ENCODE data around the gene SPR.

SPR gene

DNA sequence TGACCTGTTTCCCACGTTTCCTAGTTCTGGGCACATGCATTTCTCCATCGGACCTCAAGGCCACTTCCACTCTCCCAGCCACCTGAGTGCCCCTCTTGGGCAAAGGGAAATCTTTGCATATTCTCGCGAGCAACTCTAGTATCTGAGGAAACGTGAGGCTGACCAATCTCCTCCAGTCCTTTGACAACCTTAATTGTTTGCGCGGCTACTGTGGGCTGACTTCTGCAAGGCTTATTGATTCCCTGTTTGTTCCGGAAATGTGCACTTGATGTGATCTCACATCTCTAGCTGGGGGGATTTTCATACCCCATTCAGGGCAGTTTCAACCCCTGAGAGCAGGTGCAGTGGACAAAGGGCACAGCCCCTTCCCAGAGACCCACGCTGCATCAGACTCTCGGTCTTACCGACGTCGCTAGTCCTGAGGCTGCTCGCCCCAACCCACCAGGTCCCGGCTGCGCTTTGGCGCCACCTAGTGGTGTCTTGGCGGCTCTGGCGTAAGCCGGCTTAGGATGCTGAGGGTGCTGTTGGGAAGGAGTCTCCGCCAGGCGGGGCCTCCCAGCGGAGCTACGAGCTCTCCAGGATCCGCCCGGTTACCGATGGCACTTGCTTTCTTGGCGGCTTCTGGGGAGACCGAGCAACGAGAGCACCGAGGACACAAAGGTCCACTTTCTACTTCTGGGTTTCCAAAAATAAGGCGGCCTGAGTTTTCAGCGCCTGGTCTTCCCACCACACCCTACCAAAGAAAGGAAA is 24.8 kb upstream of the SPR start:
- H3K9ac ChIP-seq (ENCODE audit: low read length in 2 of 2), result no peak overlapping the region
- H3K27me3 ChIP-seq (ENCODE audit: control insufficient read depth in 1 of 2, insufficient read depth in 2 of 2, low read length in 2 of 2), result peaks cover 10 to 12% of the 10 kb centered on the region in 2 donors
- H3K9me3 ChIP-seq (ENCODE audit: control insufficient read depth in 2 of 2, low read length in 2 of 2), result no peaks in the 10 kb centered on the region
- H3K36me3 ChIP-seq (ENCODE audit: control insufficient read depth in 2 of 2, insufficient read depth in 2 of 2, low read length in 2 of 2), result no peaks in the 10 kb centered on the region
- peaks cover 5% of the 10 kb centered on the region for H3K4me1 ChIP-seq (ENCODE audit: control insufficient read depth, insufficient read depth, low read length)
- H3K27ac ChIP-seq (ENCODE audit: low read length), result no peak overlapping the region
- H3K4me3 ChIP-seq (ENCODE audit: low read length in 2 of 2), result peak overlapping the region; percentile 59 to 62

GRCh38 chr2:72863046-72863445 is 24.2 kb upstream of the SPR start:
- no peak overlapping the region for H3K9ac ChIP-seq (ENCODE audit: low read length in 2 of 2)
- peaks cover 8 to 12% of the 10 kb centered on the region in 2 donors for H3K27me3 ChIP-seq (ENCODE audit: control insufficient read depth in 1 of 2, insufficient read depth in 2 of 2, low read length in 2 of 2)
- H3K27ac ChIP-seq (ENCODE audit: low read length), result no peak overlapping the region
- peaks cover 5% of the 10 kb centered on the region for H3K4me1 ChIP-seq (ENCODE audit: control insufficient read depth, insufficient read depth, low read length)
- peak overlapping the region in 1 of 2 donors; percentile 62 for H3K4me3 ChIP-seq (ENCODE audit: low read length in 2 of 2)
- H3K9me3 ChIP-seq (ENCODE audit: control insufficient read depth in 2 of 2, low read length in 2 of 2), result no peaks in the 10 kb centered on the region
- H3K36me3 ChIP-seq (ENCODE audit: control insufficient read depth in 2 of 2, insufficient read depth in 2 of 2, low read length in 2 of 2), result no peaks in the 10 kb centered on the region

DNA sequence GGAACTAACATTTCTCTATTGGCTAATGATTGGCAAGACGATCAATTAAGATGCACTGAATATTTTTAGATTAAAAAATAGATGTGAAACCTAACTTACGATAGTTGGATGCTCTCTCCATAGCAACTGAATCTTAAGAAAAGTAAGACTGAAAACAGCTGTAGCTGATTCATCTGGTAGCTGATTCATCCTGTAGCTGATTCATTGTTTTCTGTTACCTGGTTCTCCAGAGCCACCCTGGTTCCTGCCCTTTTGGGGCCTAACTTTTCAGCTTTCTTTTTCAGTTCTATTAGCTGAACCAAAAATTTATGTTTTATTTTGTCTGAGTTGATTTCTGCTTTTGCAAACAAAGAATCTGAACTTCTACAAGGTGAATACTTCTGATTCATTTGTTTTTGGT is 22.7 kb upstream of the SPR start:
- no peaks in the 10 kb centered on the region for H3K36me3 ChIP-seq (ENCODE audit: control insufficient read depth in 2 of 2, insufficient read depth in 2 of 2, low read length in 2 of 2)
- no peaks in the 10 kb centered on the region for H3K9me3 ChIP-seq (ENCODE audit: control insufficient read depth in 2 of 2, low read length in 2 of 2)
- H3K27me3 ChIP-seq (ENCODE audit: control insufficient read depth in 1 of 2, insufficient read depth in 2 of 2, low read length in 2 of 2), result peaks cover 8 to 12% of the 10 kb centered on the region in 2 donors
- no peak overlapping the region for H3K27ac ChIP-seq (ENCODE audit: low read length)
- H3K4me3 ChIP-seq (ENCODE audit: low read length in 2 of 2), result no peak overlapping the region
- no peak overlapping the region for H3K9ac ChIP-seq (ENCODE audit: low read length in 2 of 2)
- H3K4me1 ChIP-seq (ENCODE audit: control insufficient read depth, insufficient read depth, low read length), result peaks cover 5% of the 10 kb centered on the region

DNA sequence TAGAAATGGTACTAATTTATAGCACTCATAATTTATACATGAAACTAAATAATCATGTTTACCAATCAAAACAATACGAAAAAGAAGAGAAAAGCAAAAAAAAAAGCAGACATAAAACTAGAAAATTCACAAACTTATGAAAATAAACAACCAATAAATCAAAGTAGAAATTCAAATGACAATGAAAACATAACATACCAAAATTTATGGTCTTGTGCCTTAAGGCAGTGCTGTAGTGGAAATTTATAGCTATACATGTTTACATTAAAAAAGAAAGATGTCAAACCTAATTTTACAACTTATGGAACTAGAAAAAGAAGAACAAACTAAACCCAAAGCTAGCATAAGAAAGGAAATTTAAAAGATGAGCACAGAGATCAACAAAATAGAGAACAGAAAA is 16.1 kb upstream of the SPR start:
- Histone ChIP-seq H3K4me3 (ENCODE audit: low read length in 2 of 2) (no peak overlapping the region), H3K27me3 (ENCODE audit: control insufficient read depth in 1 of 2, insufficient read depth in 2 of 2, low read length in 2 of 2) (no peaks in the 10 kb centered on the region), H3K36me3 (ENCODE audit: control insufficient read depth in 2 of 2, insufficient read depth in 2 of 2, low read length in 2 of 2) (no peaks in the 10 kb centered on the region)

GRCh38 chr2:72871880-72872279 is 15.3 kb upstream of the SPR start:
- Histone ChIP-seq H3K27ac (ENCODE audit: low read length) (no peak overlapping the region), H3K4me1 (ENCODE audit: control insufficient read depth, insufficient read depth, low read length) (no peaks in the 10 kb centered on the region)

More for the DNA sequence above, 16.1 kb upstream of the SPR start:
- Histone ChIP-seq H3K9me3 (ENCODE audit: control insufficient read depth in 2 of 2, low read length in 2 of 2) (no peaks in the 10 kb centered on the region), H3K27ac (ENCODE audit: low read length) (no peak overlapping the region), H3K9ac (ENCODE audit: low read length in 2 of 2) (no peak overlapping the region), H3K4me1 (ENCODE audit: control insufficient read depth, insufficient read depth, low read length) (no peaks in the 10 kb centered on the region)

DNA sequence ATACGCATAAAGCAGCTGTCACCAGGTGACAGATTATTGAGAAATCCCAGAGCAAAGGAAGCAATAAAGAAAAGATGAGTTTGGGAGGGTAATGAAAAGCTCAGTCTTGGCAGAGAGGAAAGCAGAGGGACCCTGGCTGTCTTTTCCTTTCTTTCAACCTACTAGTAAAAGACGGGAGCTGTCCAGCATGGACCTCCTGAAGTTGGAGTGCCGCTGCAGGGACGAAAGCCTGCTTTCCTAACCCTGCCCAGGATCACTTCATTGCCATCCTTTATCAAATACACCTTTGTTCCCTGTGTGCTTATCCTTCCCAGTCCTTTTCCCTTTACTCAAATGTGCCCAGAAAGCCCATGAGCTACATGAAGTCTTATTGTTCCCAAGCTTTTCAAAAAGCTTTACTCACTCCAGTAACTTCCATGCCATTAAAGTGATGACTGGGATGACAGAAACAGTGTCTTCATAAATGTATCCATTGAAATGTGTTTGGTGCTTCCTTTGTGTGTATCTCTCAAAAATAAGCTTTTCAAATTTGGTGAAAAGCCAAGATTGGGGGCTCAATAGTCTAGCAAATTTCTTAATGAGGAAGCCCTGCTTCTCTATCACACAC is 3.7 kb upstream of the SPR start:
- Histone ChIP-seq H3K27me3 (ENCODE audit: control insufficient read depth in 1 of 2, insufficient read depth in 2 of 2, low read length in 2 of 2) (peaks cover 0 to 2% of the 10 kb centered on the region in 2 donors), H3K9ac (ENCODE audit: low read length in 2 of 2) (no peak overlapping the region), H3K4me1 (ENCODE audit: control insufficient read depth, insufficient read depth, low read length) (peaks cover 17% of the 10 kb centered on the region), H3K27ac (ENCODE audit: low read length) (no peak overlapping the region), H3K36me3 (ENCODE audit: control insufficient read depth in 2 of 2, insufficient read depth in 2 of 2, low read length in 2 of 2) (no peaks in the 10 kb centered on the region), H3K9me3 (ENCODE audit: control insufficient read depth in 2 of 2, low read length in 2 of 2) (no peaks in the 10 kb centered on the region), H3K4me3 (ENCODE audit: low read length in 2 of 2) (no peak overlapping the region)

More at GRCh38 chr2:72871880-72872279, 15.3 kb upstream of the SPR start:
- Histone ChIP-seq H3K4me3 (ENCODE audit: low read length in 2 of 2) (no peak overlapping the region), H3K36me3 (ENCODE audit: control insufficient read depth in 2 of 2, insufficient read depth in 2 of 2, low read length in 2 of 2) (no peaks in the 10 kb centered on the region), H3K9me3 (ENCODE audit: control insufficient read depth in 2 of 2, low read length in 2 of 2) (no peaks in the 10 kb centered on the region), H3K27me3 (ENCODE audit: control insufficient read depth in 1 of 2, insufficient read depth in 2 of 2, low read length in 2 of 2) (no peaks in the 10 kb centered on the region), H3K9ac (ENCODE audit: low read length in 2 of 2) (no peak overlapping the region)

- Histone ChIP-seq H3K27ac (ENCODE audit: low read length) (peak overlapping the region; percentile 70), H3K9ac (ENCODE audit: low read length in 2 of 2) (peak overlapping the region; percentile 46 to 64), H3K36me3 (ENCODE audit: control insufficient read depth in 2 of 2, insufficient read depth in 2 of 2, low read length in 2 of 2) (peaks cover 3 to 10% of the 10 kb centered on the region in 2 donors), H3K27me3 (ENCODE audit: control insufficient read depth in 1 of 2, insufficient read depth in 2 of 2, low read length in 2 of 2) (peaks cover 0 to 2% of the 10 kb centered on the region in 2 donors), H3K9me3 (ENCODE audit: control insufficient read depth in 2 of 2, low read length in 2 of 2) (no peaks in the 10 kb centered on the region), H3K4me1 (ENCODE audit: control insufficient read depth, insufficient read depth, low read length) (peaks cover 32% of the 10 kb centered on the region), H3K4me3 (ENCODE audit: low read length in 2 of 2) (peak overlapping the region; percentile 82 to 83)
Observed at GRCh38 chr2:72886505-72887031, 640 bp upstream of the SPR start.

GRCh38 chr2:72887740-72888437 is 681 bp downstream of the SPR start:
- Histone ChIP-seq H3K9ac (ENCODE audit: low read length in 2 of 2) (peak overlapping the region; percentile 46 to 55), H3K4me1 (ENCODE audit: control insufficient read depth, insufficient read depth, low read length) (peaks cover 37% of the 10 kb centered on the region)

DNA sequence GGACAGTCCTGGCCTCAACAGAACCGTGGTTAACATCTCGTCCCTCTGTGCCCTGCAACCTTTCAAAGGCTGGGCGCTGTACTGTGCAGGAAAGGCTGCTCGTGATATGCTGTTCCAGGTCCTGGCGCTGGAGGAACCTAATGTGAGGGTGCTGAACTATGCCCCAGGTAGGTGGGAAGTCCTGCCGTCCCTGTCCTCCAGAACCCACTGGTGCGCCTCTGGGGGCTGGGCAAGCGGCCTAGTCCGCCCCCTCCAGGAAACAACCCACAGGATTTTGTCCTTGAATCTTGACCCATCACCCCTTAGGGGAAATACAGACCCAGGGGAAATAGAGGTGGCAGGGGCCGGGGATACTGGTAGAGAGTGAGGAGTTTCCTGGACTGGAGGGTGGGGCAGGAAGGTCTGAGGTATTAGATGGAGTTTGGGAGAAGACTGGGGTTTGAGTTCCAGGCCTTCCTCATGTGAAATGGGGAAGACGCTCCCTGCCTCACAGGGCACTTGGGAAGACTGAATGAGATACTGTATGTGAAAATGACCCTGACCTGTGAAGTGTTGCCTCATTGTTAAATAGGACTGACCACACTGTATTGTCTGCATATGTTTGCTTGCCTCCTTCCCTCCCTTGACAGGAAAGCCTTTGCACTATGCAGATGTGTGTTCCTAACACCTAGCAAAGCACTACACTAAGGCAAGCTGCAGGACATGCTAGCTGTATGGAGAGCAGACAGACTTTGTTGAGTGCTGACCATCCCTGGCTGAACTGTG is 1.4 kb downstream of the SPR start:
- no peak overlapping the region for H3K27ac ChIP-seq (ENCODE audit: low read length)
- peaks cover 8 to 12% of the 10 kb centered on the region in 2 donors for H3K36me3 ChIP-seq (ENCODE audit: control insufficient read depth in 2 of 2, insufficient read depth in 2 of 2, low read length in 2 of 2)
- peaks cover 37% of the 10 kb centered on the region for H3K4me1 ChIP-seq (ENCODE audit: control insufficient read depth, insufficient read depth, low read length)
- H3K27me3 ChIP-seq (ENCODE audit: control insufficient read depth in 1 of 2, insufficient read depth in 2 of 2, low read length in 2 of 2), result peaks cover 0 to 2% of the 10 kb centered on the region in 2 donors
- H3K9me3 ChIP-seq (ENCODE audit: control insufficient read depth in 2 of 2, low read length in 2 of 2), result no peaks in the 10 kb centered on the region
- peak overlapping the region in 1 of 2 donors; percentile 55 for H3K9ac ChIP-seq (ENCODE audit: low read length in 2 of 2)
- peak overlapping the region; percentile 82 to 83 for H3K4me3 ChIP-seq (ENCODE audit: low read length in 2 of 2)

More at GRCh38 chr2:72887740-72888437, 681 bp downstream of the SPR start:
- Histone ChIP-seq H3K36me3 (ENCODE audit: control insufficient read depth in 2 of 2, insufficient read depth in 2 of 2, low read length in 2 of 2) (peaks cover 8 to 12% of the 10 kb centered on the region in 2 donors), H3K9me3 (ENCODE audit: control insufficient read depth in 2 of 2, low read length in 2 of 2) (no peaks in the 10 kb centered on the region), H3K4me3 (ENCODE audit: low read length in 2 of 2) (peak overlapping the region; percentile 82 to 83), H3K27me3 (ENCODE audit: control insufficient read depth in 1 of 2, insufficient read depth in 2 of 2, low read length in 2 of 2) (no peaks in the 10 kb centered on the region), H3K27ac (ENCODE audit: low read length) (peak overlapping the region; percentile 71)

DNA sequence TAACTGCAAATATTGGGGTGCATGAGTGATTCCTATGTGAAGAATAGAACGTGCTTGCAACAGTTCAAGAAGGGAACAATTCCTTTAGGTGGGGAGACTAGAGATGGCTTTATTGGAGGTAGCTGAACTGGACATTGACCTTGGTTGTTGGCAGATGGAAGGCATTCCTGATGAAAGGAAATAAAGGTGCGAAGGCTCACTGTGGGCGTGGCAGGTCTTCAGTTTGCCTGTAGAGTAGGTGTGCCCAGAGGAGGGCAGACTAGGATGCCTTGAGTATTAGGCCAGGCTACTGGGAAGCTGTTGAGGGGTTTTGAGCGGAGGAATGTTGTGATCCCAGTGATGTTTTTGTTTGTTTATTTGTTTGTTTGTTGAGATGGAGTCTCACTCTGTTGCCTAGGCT is 2.8 kb downstream of the SPR start:
- peaks cover 10 to 14% of the 10 kb centered on the region in 2 donors for H3K27me3 ChIP-seq (ENCODE audit: control insufficient read depth in 1 of 2, insufficient read depth in 2 of 2, low read length in 2 of 2)
- peaks cover 37% of the 10 kb centered on the region for H3K4me1 ChIP-seq (ENCODE audit: control insufficient read depth, insufficient read depth, low read length)

More for the DNA sequence above, 2.8 kb downstream of the SPR start:
- Histone ChIP-seq H3K9me3 (ENCODE audit: control insufficient read depth in 2 of 2, low read length in 2 of 2) (no peaks in the 10 kb centered on the region), H3K4me3 (ENCODE audit: low read length in 2 of 2) (no peak overlapping the region), H3K27ac (ENCODE audit: low read length) (no peak overlapping the region), H3K36me3 (ENCODE audit: control insufficient read depth in 2 of 2, insufficient read depth in 2 of 2, low read length in 2 of 2) (peaks cover 8 to 12% of the 10 kb centered on the region in 2 donors), H3K9ac (ENCODE audit: low read length in 2 of 2) (no peak overlapping the region)

All from stomach smooth muscle (tissue), 2 donors.